ENCODE measurements around the gene TMEM259.

The TMEM259 gene

GRCh38 chr19:1020868-1021425, at the start of gene TMEM259:
Gene TMEM259, minus strand, starts transcription at chr19:1021123. Its CDS starts 127 bp downstream, at chr19:1020996.
- DNase-seq = peak; percentile 88

- no peak for DNase-seq
Measured at GRCh38 chr19:1070576-1070930, 49.6 kb upstream of the TMEM259 start.

GRCh38 chr19:1069009-1069779, 48.3 kb upstream of the TMEM259 start:
- no peak for DNase-seq

- no peak for DNase-seq
Measured at GRCh38 chr19:1068009-1069001, 47.4 kb upstream of the TMEM259 start.

GRCh38 chr19:1067341-1067957, 46.5 kb upstream of the TMEM259 start:
- no peak for DNase-seq

GRCh38 chr19:1066748-1067340, 45.9 kb upstream of the TMEM259 start, which contains the start of gene ARHGAP45:
Gene ARHGAP45, plus strand, starts transcription at chr19:1067167. Its CDS starts 239 bp downstream, at chr19:1067406.
- no peak for DNase-seq

GRCh38 chr19:1066251-1066747, 45.4 kb upstream of the TMEM259 start:
- no peak for DNase-seq

GRCh38 chr19:1065606-1066109, 44.7 kb upstream of the TMEM259 start:
- no peak for DNase-seq

GRCh38 chr19:1064661-1065605, 44.0 kb upstream of the TMEM259 start:
- no peak for DNase-seq

- DNase-seq = no peak
Measured at GRCh38 chr19:1063909-1064660, 43.2 kb upstream of the TMEM259 start.

GRCh38 chr19:1063030-1063908, 42.3 kb upstream of the TMEM259 start:
- no peak for DNase-seq

GRCh38 chr19:1062387-1063029, 41.6 kb upstream of the TMEM259 start:
- DNase-seq = no peak

- DNase-seq = no peak
Measured at GRCh38 chr19:1061987-1062386, 41.1 kb upstream of the TMEM259 start.

- DNase-seq = no peak
Measured at GRCh38 chr19:1060689-1061088, 39.8 kb upstream of the TMEM259 start.

GRCh38 chr19:1058112-1058511, 37.2 kb upstream of the TMEM259 start:
- DNase-seq = no peak

- DNase-seq = no peak
Measured at GRCh38 chr19:1057176-1057855, 36.4 kb upstream of the TMEM259 start.

- DNase-seq = no peak
Measured at GRCh38 chr19:1055886-1056620, 35.1 kb upstream of the TMEM259 start.
